ENCODE data around the gene EGFL7. TPM values are rescaled to one million over a fixed set of nuclear protein-coding genes. Genes with fewer than 3 reads are reported as not detected.
A peak's percentile ranks its signal among the peaks of the same experiment; 100 is the strongest.

The EGFL7 gene
- polyA plus RNA-seq, 3 donors: 1.3 to 2.8 (median 2.2) TPM

GRCh38 chr9:136648751-136649150 lies 14.0 kb upstream of the EGFL7 start:
- H3K9me3 Mint-ChIP-seq: peaks cover 0 to 2% (median 0%) of the 10 kb centered on the region in 7 donors
- Histone ChIP-seq H3K4me1 (ENCODE audit: control insufficient read depth in 1 of 2, insufficient read depth in 2 of 2, low read length in 2 of 2) (peaks cover 53 to 55% of the 10 kb centered on the region in 2 donors), H3K9ac (ENCODE audit: insufficient read depth, low read length, poor library complexity, severe bottlenecking) (no peak overlapping the region), H2AFZ (ENCODE audit: insufficient read depth, low read depth, low read length, poor library complexity, severe bottlenecking) (peak overlapping the region; percentile 21), H3K27me3 (ENCODE audit: control insufficient read depth in 2 of 2, insufficient read depth in 2 of 2, low read length in 2 of 2) (peaks cover 0 to 24% of the 10 kb centered on the region in 2 donors), H3K4me2 (replicated peaks; ENCODE audit: extremely low read depth, low read length, poor library complexity, severe bottlenecking) (peak overlapping the region; percentile 51), H3K9me3 (replicated peaks in 1 of 2; ENCODE audit: control insufficient read depth in 1 of 2, insufficient read depth in 1 of 2, low read length in 2 of 2) (no peaks in the 10 kb centered on the region), H4K20me1 (ENCODE audit: insufficient read depth, low read length) (no peaks in the 10 kb centered on the region), H3K4me3 (replicated peaks in 1 of 3; ENCODE audit: low read depth in 2 of 3, low read length in 3 of 3) (peak overlapping the region in 1 of 3 experiments; percentile 39), H3K36me3 (replicated peaks in 1 of 2; ENCODE audit: control insufficient read depth in 1 of 2, insufficient read depth in 2 of 2, low read length in 2 of 2) (no peaks in the 10 kb centered on the region), H3K79me2 (ENCODE audit: insufficient read depth, low read length) (no peaks in the 10 kb centered on the region), H3K27ac (ENCODE audit: low read depth in 1 of 2, low read length in 2 of 2) (no peak overlapping the region)
- peaks cover 15 to 50% (median 40%) of the 10 kb centered on the region in 3 donors for H3K27me3 Mint-ChIP-seq (ENCODE audit: low read depth in 3 of 3)
- WGBS (ENCODE audit: insufficient coverage): 0% methylated on average over 8 of the region's 16 CpGs
- peak in 2 of 3 donors; percentile 36 to 48 for DNase-seq
- peaks cover 2% of the 10 kb centered on the region in 2 donors for H3K36me3 Mint-ChIP-seq
- H3K27ac Mint-ChIP-seq: peak overlapping the region in 2 of 7 donors; percentile 38 to 62
- peaks cover 42% of the 10 kb centered on the region for H3K4me1 Mint-ChIP-seq
- peak overlapping the region; percentile 49 to 89 for H3K4me3 Mint-ChIP-seq
- intact Hi-C loops (cut with micrococcal nuclease): loop anchor here in 1 of 2 donors (5.0 kb wide), 1 partner anchor 49 kb away; no protein-coding TSS in a partner anchor
- no peak for TF ChIP-seq CTCF (IDR thresholded peaks at IDR 0.05)

- peaks cover 0 to 33% of the 10 kb centered on the region in 2 donors for H3K27me3 ChIP-seq (ENCODE audit: control insufficient read depth in 2 of 2, insufficient read depth in 2 of 2, low read length in 2 of 2)
- H3K9ac ChIP-seq (ENCODE audit: insufficient read depth, low read length, poor library complexity, severe bottlenecking): no peak overlapping the region
- H3K79me2 ChIP-seq (ENCODE audit: insufficient read depth, low read length): no peaks in the 10 kb centered on the region
- Mint-ChIP-seq H3K27ac (no peak overlapping the region), H3K36me3 (peaks cover 2% of the 10 kb centered on the region in 2 donors), H3K4me3 (no peak overlapping the region), H3K27me3 (ENCODE audit: low read depth in 3 of 3) (peaks cover 18 to 60% (median 49%) of the 10 kb centered on the region in 3 donors), H3K4me1 (peaks cover 37% of the 10 kb centered on the region), H3K9me3 (peaks cover 0 to 2% (median 0%) of the 10 kb centered on the region in 7 donors)
- intact Hi-C loops (cut with micrococcal nuclease): no loop called here
- H2AFZ ChIP-seq (ENCODE audit: insufficient read depth, low read depth, low read length, poor library complexity, severe bottlenecking): no peak overlapping the region
- no peaks in the 10 kb centered on the region for H3K9me3 ChIP-seq (replicated peaks in 1 of 2; ENCODE audit: control insufficient read depth in 1 of 2, insufficient read depth in 1 of 2, low read length in 2 of 2)
- WGBS (ENCODE audit: insufficient coverage): 82% methylated on average over 5 of the region's 8 CpGs
- H3K4me3 ChIP-seq (replicated peaks in 1 of 3; ENCODE audit: low read depth in 2 of 3, low read length in 3 of 3): no peak overlapping the region
- H3K4me2 ChIP-seq (replicated peaks; ENCODE audit: extremely low read depth, low read length, poor library complexity, severe bottlenecking): no peak overlapping the region
- no peak for TF ChIP-seq CTCF (IDR thresholded peaks at IDR 0.05)
- no peaks in the 10 kb centered on the region for H3K36me3 ChIP-seq (replicated peaks in 1 of 2; ENCODE audit: control insufficient read depth in 1 of 2, insufficient read depth in 2 of 2, low read length in 2 of 2)
- no peak overlapping the region for H3K27ac ChIP-seq (ENCODE audit: low read depth in 1 of 2, low read length in 2 of 2)
- H3K4me1 ChIP-seq (ENCODE audit: control insufficient read depth in 1 of 2, insufficient read depth in 2 of 2, low read length in 2 of 2): peaks cover 41 to 43% of the 10 kb centered on the region in 2 donors
- H4K20me1 ChIP-seq (ENCODE audit: insufficient read depth, low read length): no peaks in the 10 kb centered on the region
- no peak for DNase-seq
Measured at GRCh38 chr9:136650021-136650420, 12.7 kb upstream of the EGFL7 start.
